DND-41 (cell line): ENCODE data around the gene PILRB.

Experiments used
- ATAC-seq: fragments of 200-7000 bp; cut with Tn5 transposase; 3 replicates; pipeline ENCODE4 v1.9.1; 2021; ENCODE audit warnings: low read depth; ENCODE audit not compliant: insufficient read depth
- DNase-seq: peaks from one replicate; pipeline ENCODE4 v3.0.0-alpha.2; 2020
- H2AFZ ChIP-seq: 2 replicates; pipeline ENCODE4 v1.6.0; 2012; ENCODE audit warnings: low read depth, low read length
- H3K27ac ChIP-seq: 2 replicates; pipeline ENCODE4 v1.5.1; 2012; ENCODE audit warnings: low read length, inconsistent platforms
- H3K27me3 ChIP-seq: fragments of 200-600 bp; sonication (generic); 2 replicates; pipeline ENCODE4 v1.6.0; 2012; ENCODE audit warnings: low read length, mild to moderate bottlenecking, inconsistent platforms; ENCODE audit not compliant: insufficient read depth, poor library complexity
- H3K36me3 ChIP-seq: 2 replicates; pipeline ENCODE4 v1.5.1; 2012; ENCODE audit warnings: low read length, inconsistent platforms; ENCODE audit not compliant: insufficient read depth
- H3K4me1 ChIP-seq: 2 replicates; pipeline ENCODE4 v1.5.1; 2012; ENCODE audit warnings: mild to moderate bottlenecking, low read length; ENCODE audit not compliant: insufficient read depth
- H3K4me2 ChIP-seq: 2 replicates; pipeline ENCODE4 v1.6.0; 2012; ENCODE audit warnings: mild to moderate bottlenecking, moderate library complexity, low read length, inconsistent platforms; ENCODE audit not compliant: insufficient read depth
- H3K4me3 ChIP-seq, 2 experiments: fragments of 200-600 bp in 1 of 2; shearing (Covaris generic) in 1 of 2; 2 replicates each; pipeline ENCODE4 v1.5.1; 2012 to 2016; ENCODE audit warnings: inconsistent platforms in 2 of 2, low read length in 2 of 2, mild to moderate bottlenecking in 2 of 2, low read depth in 1 of 2, moderate library complexity in 1 of 2
- H3K79me2 ChIP-seq: 2 replicates; pipeline ENCODE4 v1.6.0; 2012; ENCODE audit warnings: low read length, inconsistent platforms; ENCODE audit not compliant: insufficient read depth
- H3K9ac ChIP-seq: 2 replicates; pipeline ENCODE4 v1.6.0; 2012; ENCODE audit warnings: low read depth, mild to moderate bottlenecking, inconsistent platforms, low read length, moderate library complexity
- H3K9me3 ChIP-seq: 2 replicates; pipeline ENCODE4 v1.5.1; 2012; ENCODE audit warnings: low read length, moderate library complexity, mild to moderate bottlenecking, inconsistent platforms; ENCODE audit not compliant: insufficient read depth, severe bottlenecking
- H4K20me1 ChIP-seq: 2 replicates; pipeline ENCODE4 v1.6.0; 2012; ENCODE audit warnings: low read length; ENCODE audit not compliant: insufficient read depth
- EZH2 ChIP-seq: IDR thresholded peaks from 3 replicates; pipeline ENCODE4 v1.6.1; 2012; ENCODE audit warnings: borderline replicate concordance, low read depth, mild to moderate bottlenecking, moderate library complexity, low read length, inconsistent platforms; ENCODE audit not compliant: severe bottlenecking
- TF ChIP-seq, protein P1 (sequence below): IDR thresholded peaks from 2 replicates; pipeline ENCODE4 v1.5.1; 2012; ENCODE audit warnings: borderline replicate concordance, low read length, moderate library complexity, mild to moderate bottlenecking; ENCODE audit not compliant: poor library complexity, severe bottlenecking; ENCODE audit errors: extremely low read depth

PILRB gene

DNA sequence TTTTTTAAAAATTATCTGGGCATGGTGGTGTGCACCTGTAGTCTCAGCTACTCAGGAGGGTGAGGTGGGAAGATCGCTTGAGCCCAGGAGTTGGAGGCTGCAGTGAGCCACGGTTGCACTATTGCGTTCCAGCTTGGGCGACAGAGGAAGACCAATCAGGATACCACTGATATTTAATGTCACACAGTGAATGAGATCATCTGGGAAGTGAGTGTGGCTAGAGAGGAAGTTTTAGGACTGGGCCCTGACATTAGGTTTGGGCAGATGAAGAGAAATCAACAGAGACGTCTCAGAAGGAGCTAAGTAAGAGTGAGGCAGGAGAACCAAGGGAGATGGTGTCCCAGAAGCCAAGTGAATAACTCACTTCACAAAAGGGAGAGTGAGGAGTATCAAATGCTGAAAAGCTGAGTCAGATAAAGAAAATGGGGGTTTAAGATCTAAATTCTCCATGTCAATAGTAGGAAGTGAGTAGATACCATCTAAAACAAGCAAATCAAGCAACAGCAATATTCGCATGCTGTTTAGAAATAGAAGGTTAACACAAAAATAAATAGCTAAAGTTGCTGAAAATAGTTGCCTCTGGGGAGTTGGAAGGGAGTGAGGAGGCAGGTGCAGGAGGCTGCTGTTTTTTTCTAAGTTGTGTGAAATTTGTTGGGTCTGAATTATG is 26.8 kb downstream of the PILRB start:
- no peaks in the 10 kb centered on the region for H4K20me1 ChIP-seq
- no peak overlapping the region for H3K27ac ChIP-seq
- TF ChIP-seq, protein P1, sequence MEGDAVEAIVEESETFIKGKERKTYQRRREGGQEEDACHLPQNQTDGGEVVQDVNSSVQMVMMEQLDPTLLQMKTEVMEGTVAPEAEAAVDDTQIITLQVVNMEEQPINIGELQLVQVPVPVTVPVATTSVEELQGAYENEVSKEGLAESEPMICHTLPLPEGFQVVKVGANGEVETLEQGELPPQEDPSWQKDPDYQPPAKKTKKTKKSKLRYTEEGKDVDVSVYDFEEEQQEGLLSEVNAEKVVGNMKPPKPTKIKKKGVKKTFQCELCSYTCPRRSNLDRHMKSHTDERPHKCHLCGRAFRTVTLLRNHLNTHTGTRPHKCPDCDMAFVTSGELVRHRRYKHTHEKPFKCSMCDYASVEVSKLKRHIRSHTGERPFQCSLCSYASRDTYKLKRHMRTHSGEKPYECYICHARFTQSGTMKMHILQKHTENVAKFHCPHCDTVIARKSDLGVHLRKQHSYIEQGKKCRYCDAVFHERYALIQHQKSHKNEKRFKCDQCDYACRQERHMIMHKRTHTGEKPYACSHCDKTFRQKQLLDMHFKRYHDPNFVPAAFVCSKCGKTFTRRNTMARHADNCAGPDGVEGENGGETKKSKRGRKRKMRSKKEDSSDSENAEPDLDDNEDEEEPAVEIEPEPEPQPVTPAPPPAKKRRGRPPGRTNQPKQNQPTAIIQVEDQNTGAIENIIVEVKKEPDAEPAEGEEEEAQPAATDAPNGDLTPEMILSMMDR, result no peak
- no peak for TF ChIP-seq EZH2
- H3K36me3 ChIP-seq, result no peaks in the 10 kb centered on the region
- no peaks in the 10 kb centered on the region for H3K27me3 ChIP-seq
- DNase-seq, result no peak
- no peaks in the 10 kb centered on the region for H3K4me1 ChIP-seq
- ATAC-seq, result no peak
- no peak overlapping the region; the same call in 1 of the 2 replicates for H2AFZ ChIP-seq
- no peak overlapping the region for H3K4me2 ChIP-seq
- H3K9ac ChIP-seq, result no peak overlapping the region
- no peak overlapping the region for H3K4me3 ChIP-seq
- no peaks in the 10 kb centered on the region for H3K79me2 ChIP-seq
- no peaks in the 10 kb centered on the region for H3K9me3 ChIP-seq

DNA sequence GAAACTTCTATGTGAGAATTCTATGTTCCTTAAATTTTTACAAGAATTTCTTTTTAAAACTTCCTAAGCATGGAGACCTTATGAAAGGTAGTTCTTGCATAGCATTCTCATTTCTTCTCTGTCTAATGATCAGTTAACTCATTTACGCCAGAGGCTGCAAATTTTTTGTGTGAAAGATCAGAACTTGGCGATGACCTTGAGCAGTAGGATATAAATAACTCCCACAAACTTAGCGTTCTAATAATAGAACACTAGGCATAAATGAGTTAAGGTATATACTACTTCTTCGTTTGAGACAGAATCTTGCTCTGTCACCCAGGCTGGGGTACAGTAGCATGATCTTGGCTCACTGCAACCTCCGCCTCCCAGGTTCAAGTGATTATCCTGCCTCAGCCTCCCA is 29.0 kb downstream of the PILRB start:
- H3K9ac ChIP-seq, result no peak overlapping the region
- no peaks in the 10 kb centered on the region for H4K20me1 ChIP-seq
- H3K36me3 ChIP-seq, result no peaks in the 10 kb centered on the region
- H3K79me2 ChIP-seq, result no peaks in the 10 kb centered on the region
- H3K9me3 ChIP-seq, result no peaks in the 10 kb centered on the region
- no peaks in the 10 kb centered on the region for H3K4me1 ChIP-seq
- no peaks in the 10 kb centered on the region for H3K27me3 ChIP-seq
- H3K4me3 ChIP-seq, result no peak overlapping the region
- no peak for ATAC-seq
- no peak overlapping the region for H2AFZ ChIP-seq
- no peak for TF ChIP-seq EZH2
- TF ChIP-seq, protein P1, result no peak
- H3K27ac ChIP-seq, result no peak overlapping the region
- DNase-seq, result no peak
- no peak overlapping the region for H3K4me2 ChIP-seq

DNA sequence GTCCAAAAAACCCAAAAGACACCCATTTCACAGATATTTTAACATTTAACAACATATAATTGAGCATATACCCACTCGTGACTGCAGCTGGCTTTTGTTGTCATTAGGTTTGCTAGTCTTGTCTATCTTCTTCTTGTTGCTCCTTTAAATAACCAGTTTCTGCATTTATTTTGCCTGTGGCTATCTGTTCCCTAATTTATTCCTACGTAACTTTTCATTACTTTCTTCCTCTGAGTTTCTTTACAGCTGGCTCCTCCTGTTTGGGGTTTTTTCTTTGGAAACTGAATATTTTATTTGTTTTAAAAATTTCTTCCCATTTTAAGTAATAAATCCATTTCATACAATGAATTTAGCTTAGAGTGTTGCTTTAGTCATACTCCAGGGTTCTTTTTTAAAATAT is 29.8 kb downstream of the PILRB start:
- Histone ChIP-seq H3K79me2 (no peaks in the 10 kb centered on the region), H3K9me3 (no peaks in the 10 kb centered on the region), H3K36me3 (no peaks in the 10 kb centered on the region), H3K27ac (no peak overlapping the region), H3K27me3 (no peaks in the 10 kb centered on the region), H2AFZ (no peak overlapping the region), H3K4me3 (no peak overlapping the region), H4K20me1 (no peaks in the 10 kb centered on the region), H3K4me1 (no peaks in the 10 kb centered on the region), H3K9ac (no peak overlapping the region), H3K4me2 (no peak overlapping the region)
- TF ChIP-seq, protein P1, result no peak
- no peak for TF ChIP-seq EZH2
- no peak for DNase-seq
- no peak for ATAC-seq
